ENCODE measurements around the gene PECR.
"Not testable (repeated sequence)": the region's sequence is repeated elsewhere in the genome, so short reads cannot be mapped to it uniquely, and the experiment has no call there.

Gene PECR

GRCh38 chr2:216029416-216030129, 52.0 kb downstream of the PECR start:
- no peak for DNase-seq (ENCODE audit: low spot score)

GRCh38 chr2:216024779-216025336, 56.8 kb downstream of the PECR start:
- DNase-seq (ENCODE audit: low spot score), result no peak

GRCh38 chr2:216023055-216023648, 58.5 kb downstream of the PECR start:
- DNase-seq (ENCODE audit: low spot score), result peak; percentile 77

GRCh38 chr2:216021768-216022565, 59.6 kb downstream of the PECR start:
- DNase-seq (ENCODE audit: low spot score), result no peak

- no peak for DNase-seq (ENCODE audit: low spot score)
These were observed 62.9 kb downstream of the PECR start for GRCh38 chr2:216018709-216019108.

- DNase-seq (ENCODE audit: low spot score), result no peak
These were observed 64.2 kb downstream of the PECR start for GRCh38 chr2:216017365-216017764.

GRCh38 chr2:216016581-216016980, 65.0 kb downstream of the PECR start:
- no peak for DNase-seq (ENCODE audit: low spot score)

GRCh38 chr2:216015722-216016464, 65.7 kb downstream of the PECR start:
- no peak for DNase-seq (ENCODE audit: low spot score)

GRCh38 chr2:216014986-216015385, 66.6 kb downstream of the PECR start:
- DNase-seq (ENCODE audit: low spot score), result no peak

- no peak for DNase-seq (ENCODE audit: low spot score)
These were observed 67.6 kb downstream of the PECR start for GRCh38 chr2:216014006-216014405.

GRCh38 chr2:216013080-216013909, 68.3 kb downstream of the PECR start, which contains the start of gene MREG:
Gene MREG, minus strand, starts transcription at chr2:216013551. Its CDS starts 224 bp downstream, at chr2:216013327.
- peak; percentile 96 for DNase-seq (ENCODE audit: low spot score)

GRCh38 chr2:216012830-216013079, 68.9 kb downstream of the PECR start:
- DNase-seq (ENCODE audit: low spot score), result no peak

GRCh38 chr2:216012133-216012829, 69.3 kb downstream of the PECR start:
- peak; percentile 40 for DNase-seq (ENCODE audit: low spot score)

GRCh38 chr2:216009215-216009614, 72.4 kb downstream of the PECR start:
- DNase-seq (ENCODE audit: low spot score), result not testable (repeated sequence)

GRCh38 chr2:216008387-216008786, 73.2 kb downstream of the PECR start:
- DNase-seq (ENCODE audit: low spot score), result no peak

- no peak for DNase-seq (ENCODE audit: low spot score)
These were observed 75.4 kb downstream of the PECR start for GRCh38 chr2:216006164-216006663.

- no peak for DNase-seq (ENCODE audit: low spot score)
These were observed 76.8 kb downstream of the PECR start for GRCh38 chr2:216004697-216005283.

GRCh38 chr2:216003876-216004696, 77.5 kb downstream of the PECR start:
- no peak for DNase-seq (ENCODE audit: low spot score)

- DNase-seq (ENCODE audit: low spot score), result no peak
These were observed 78.9 kb downstream of the PECR start for GRCh38 chr2:216002693-216003092.
